ENCODE data around the gene FAM89A. TPM values are rescaled to one million over a fixed set of nuclear protein-coding genes. Genes with fewer than 3 reads are reported as not detected.
A peak's percentile ranks its signal among the peaks of the same experiment; 100 is the strongest.

Gene FAM89A
- total RNA-seq, 1 donor from 2014 or later, result 20.9 TPM

GRCh38 chr1:230979389-230979716, 60.7 kb downstream of the FAM89A start:
- H3K4me3 Mint-ChIP-seq (ENCODE audit: low read depth), result no peak overlapping the region
- H3K27ac Mint-ChIP-seq, result peak overlapping the region; percentile 97
- H3K36me3 Mint-ChIP-seq (ENCODE audit: insufficient read depth), result peaks cover 1% of the 10 kb centered on the region
- H3K9me3 Mint-ChIP-seq (ENCODE audit: low read depth), result no peaks in the 10 kb centered on the region
- H3K4me1 Mint-ChIP-seq (ENCODE audit: low read depth), result peaks cover 32% of the 10 kb centered on the region
- DNase-seq (ENCODE audit: low spot score, unreplicated experiment), result no peak
- TF ChIP-seq CTCF (IDR thresholded peaks at IDR 0.05; ENCODE audit: unreplicated experiment), result no peak
- no peaks in the 10 kb centered on the region for H3K27me3 Mint-ChIP-seq

- Mint-ChIP-seq H3K27ac (peak within 1 kb of the TSS; percentile 97), H3K4me1 (ENCODE audit: low read depth) (peaks cover 26% of the 10 kb centered on the region), H3K9me3 (ENCODE audit: low read depth) (no peaks in the 10 kb centered on the region), H3K36me3 (ENCODE audit: insufficient read depth) (peaks cover 1% of the 10 kb centered on the region), H3K4me3 (ENCODE audit: low read depth) (peak within 1 kb of the TSS; percentile 86), H3K27me3 (no peaks in the 10 kb centered on the region)
- peak; percentile 56 for TF ChIP-seq CTCF (IDR thresholded peaks at IDR 0.05; ENCODE audit: unreplicated experiment)
- DNase-seq (ENCODE audit: low spot score, unreplicated experiment), result peak; percentile 98
These were observed 61.3 kb downstream of the FAM89A start, which contains the start of the genes ARV1 and TTC13 for GRCh38 chr1:230978491-230979388. Gene ARV1 (plus strand): TSS chr1:230979094. CDS start chr1:230979106, 12 bp downstream. Gene TTC13 (minus strand): TSS chr1:230978861. CDS start chr1:230978830, 31 bp downstream.

- Mint-ChIP-seq H3K27me3 (no peaks in the 10 kb centered on the region), H3K27ac (peak overlapping the region; percentile 81), H3K9me3 (ENCODE audit: low read depth) (no peaks in the 10 kb centered on the region), H3K4me1 (ENCODE audit: low read depth) (peaks cover 23% of the 10 kb centered on the region), H3K4me3 (ENCODE audit: low read depth) (peak overlapping the region; percentile 86), H3K36me3 (ENCODE audit: insufficient read depth) (peaks cover 1% of the 10 kb centered on the region)
- TF ChIP-seq CTCF (IDR thresholded peaks at IDR 0.05; ENCODE audit: unreplicated experiment), result no peak
- peak; percentile 20 for DNase-seq (ENCODE audit: low spot score, unreplicated experiment)
These were observed 62.1 kb downstream of the FAM89A start for GRCh38 chr1:230977761-230978490.

- no peaks in the 10 kb centered on the region for H3K9me3 Mint-ChIP-seq (ENCODE audit: low read depth)
- peaks cover 30% of the 10 kb centered on the region for H3K4me1 Mint-ChIP-seq (ENCODE audit: low read depth)
These were observed 63.0 kb downstream of the FAM89A start for GRCh38 chr1:230976825-230977747.

More at GRCh38 chr1:230976825-230977747, 63.0 kb downstream of the FAM89A start:
- Mint-ChIP-seq H3K27me3 (no peaks in the 10 kb centered on the region), H3K27ac (peak overlapping the region; percentile 81), H3K36me3 (ENCODE audit: insufficient read depth) (peaks cover 1% of the 10 kb centered on the region), H3K4me3 (ENCODE audit: low read depth) (peak overlapping the region; percentile 86)
- no peak for TF ChIP-seq CTCF (IDR thresholded peaks at IDR 0.05; ENCODE audit: unreplicated experiment)
- no peak for DNase-seq (ENCODE audit: low spot score, unreplicated experiment)

All from progenitor cell of endocrine pancreas (in vitro differentiated cells).